ENCODE results near the gene ADCY7.

DNA sequence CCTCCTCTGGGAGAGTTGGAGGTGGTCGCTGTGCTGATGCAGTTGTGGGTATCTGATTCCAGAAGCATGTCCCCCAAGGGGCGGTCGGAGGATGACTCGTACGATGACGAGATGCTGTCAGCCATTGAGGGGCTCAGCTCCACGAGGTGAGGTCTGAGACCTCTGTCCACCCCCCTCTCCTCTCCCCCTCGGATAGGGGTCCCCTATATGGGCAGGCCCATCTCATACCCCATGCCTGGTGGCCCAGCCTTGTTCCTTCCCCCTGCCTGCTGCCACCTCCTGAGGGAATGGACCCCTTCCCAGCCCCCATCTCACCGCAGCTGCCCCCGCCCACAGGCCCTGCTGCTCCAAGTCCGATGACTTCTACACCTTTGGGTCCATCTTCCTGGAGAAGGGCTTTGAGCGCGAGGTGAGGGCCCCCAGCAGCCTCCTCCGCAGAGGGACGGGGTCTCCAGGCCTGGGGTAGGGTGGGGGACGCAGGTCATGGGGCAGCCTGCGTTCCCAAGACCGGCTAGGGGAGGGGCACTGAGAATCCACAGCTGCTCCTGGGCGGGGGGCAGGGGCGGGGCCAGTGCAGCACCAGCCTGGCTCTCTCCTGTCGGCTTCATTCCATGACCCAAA lies 39.2 kb downstream of the ADCY7 start:
- TF ChIP-seq POLR2AphosphoS5 (IDR thresholded peaks at IDR 0.05) (no peak), POLR2A (IDR thresholded peaks at IDR 0.05) (no peak), EP300 (IDR thresholded peaks at IDR 0.05) (no peak)
- TF ChIP-seq, protein P1, sequence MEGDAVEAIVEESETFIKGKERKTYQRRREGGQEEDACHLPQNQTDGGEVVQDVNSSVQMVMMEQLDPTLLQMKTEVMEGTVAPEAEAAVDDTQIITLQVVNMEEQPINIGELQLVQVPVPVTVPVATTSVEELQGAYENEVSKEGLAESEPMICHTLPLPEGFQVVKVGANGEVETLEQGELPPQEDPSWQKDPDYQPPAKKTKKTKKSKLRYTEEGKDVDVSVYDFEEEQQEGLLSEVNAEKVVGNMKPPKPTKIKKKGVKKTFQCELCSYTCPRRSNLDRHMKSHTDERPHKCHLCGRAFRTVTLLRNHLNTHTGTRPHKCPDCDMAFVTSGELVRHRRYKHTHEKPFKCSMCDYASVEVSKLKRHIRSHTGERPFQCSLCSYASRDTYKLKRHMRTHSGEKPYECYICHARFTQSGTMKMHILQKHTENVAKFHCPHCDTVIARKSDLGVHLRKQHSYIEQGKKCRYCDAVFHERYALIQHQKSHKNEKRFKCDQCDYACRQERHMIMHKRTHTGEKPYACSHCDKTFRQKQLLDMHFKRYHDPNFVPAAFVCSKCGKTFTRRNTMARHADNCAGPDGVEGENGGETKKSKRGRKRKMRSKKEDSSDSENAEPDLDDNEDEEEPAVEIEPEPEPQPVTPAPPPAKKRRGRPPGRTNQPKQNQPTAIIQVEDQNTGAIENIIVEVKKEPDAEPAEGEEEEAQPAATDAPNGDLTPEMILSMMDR (IDR thresholded peaks at IDR 0.05) = no peak
